Measurements from ENCODE around the gene KPNA5. TPM values are rescaled to one million over a fixed set of nuclear protein-coding genes. Genes with fewer than 3 reads are reported as not detected.

KPNA5 gene
- total RNA-seq, 1 experiment from 2014 or later: 10.5 TPM

DNA sequence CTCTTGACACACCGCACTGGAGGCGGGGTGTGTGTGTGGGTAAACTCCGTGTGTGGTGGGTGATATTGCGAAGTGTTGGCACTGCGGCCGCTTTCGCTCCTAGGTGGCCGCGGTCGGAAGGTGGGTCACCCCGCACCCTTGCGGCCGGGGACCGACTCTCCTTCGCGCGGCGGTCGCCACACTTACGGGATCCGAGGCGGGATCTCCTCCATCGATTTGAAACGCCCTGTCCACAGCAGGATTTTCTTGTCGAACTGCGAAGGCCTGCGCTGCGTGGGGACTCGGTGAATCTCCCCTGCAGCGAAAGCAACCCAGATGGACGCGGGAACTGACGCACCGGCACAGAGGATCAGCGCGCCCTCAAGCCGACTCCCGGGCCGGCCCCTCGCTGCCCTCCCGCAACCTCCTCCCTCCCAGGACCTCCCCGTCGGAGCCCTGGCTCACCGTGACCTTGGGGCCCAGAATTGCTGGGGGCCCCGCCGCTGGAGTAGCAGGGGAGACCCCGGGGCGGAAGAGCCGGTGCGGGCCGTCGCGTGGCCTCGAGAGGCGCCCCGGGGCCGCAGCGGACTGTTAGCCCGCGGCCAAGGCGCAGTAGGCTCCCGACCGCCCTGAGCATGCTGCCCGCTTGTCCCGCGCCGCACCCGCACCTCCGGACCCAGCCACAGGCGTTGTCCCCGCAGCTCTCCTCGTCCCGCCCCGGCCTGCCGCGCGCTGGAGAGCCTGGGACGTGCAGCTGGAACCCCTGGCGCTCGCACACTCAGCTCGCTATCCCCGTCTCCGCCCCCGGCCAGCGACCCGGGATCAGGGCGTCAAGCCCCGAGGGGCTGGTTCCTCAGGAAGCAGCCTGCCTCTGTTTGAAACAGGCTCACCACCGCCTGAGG, 84.2 kb downstream of the KPNA5 start, which contains the start of gene FAM162B:
Gene FAM162B (minus strand): TSS at position 759 of the 881 bp plus-strand sequence. CDS start 143 bp downstream, at position 616.
- Histone ChIP-seq H3K23me2 (ENCODE audit: insufficient read length, low read depth, low read length, poor library complexity, severe bottlenecking) (peaks cover 12% of the 10 kb centered on the region), H4K8ac (replicated peaks; ENCODE audit: insufficient read length, low read depth, low read length) (no peak within 1 kb of the TSS), H2BK12ac (ENCODE audit: insufficient read length, low read depth, low read length) (no peak within 1 kb of the TSS), H3K79me1 (ENCODE audit: insufficient read depth, low read depth, low read length, poor library complexity, severe bottlenecking) (no peaks in the 10 kb centered on the region), H3K18ac (ENCODE audit: insufficient read length, low read depth, low read length) (no peak within 1 kb of the TSS), H2AK5ac (ENCODE audit: insufficient read length, low read length) (no peak within 1 kb of the TSS), H2BK5ac (ENCODE audit: insufficient read length, low read length) (no peak within 1 kb of the TSS), H3K27me3 (ENCODE audit: insufficient read depth, low read length) (peaks cover 17% of the 10 kb centered on the region; the same call in 1 of the 2 replicates), H3K4me2 (ENCODE audit: insufficient read depth, insufficient read length, low read length) (peak within 1 kb of the TSS; percentile 86), H3K9ac (ENCODE audit: extremely low read depth, insufficient read length, low read length) (peak within 1 kb of the TSS; percentile 43), H2BK15ac (ENCODE audit: low read depth, low read length) (no peak within 1 kb of the TSS), H3K14ac (ENCODE audit: insufficient read depth, low read length) (no peak within 1 kb of the TSS; the same call in 1 of the 2 replicates), H2AFZ (ENCODE audit: low read length) (no peak within 1 kb of the TSS), H3K27ac (ENCODE audit: insufficient read length, low read depth, low read length) (no peak within 1 kb of the TSS), H3K79me2 (ENCODE audit: insufficient read depth, low read length) (no peaks in the 10 kb centered on the region), H2BK20ac (ENCODE audit: low read depth, low read length, poor library complexity, severe bottlenecking) (no peak within 1 kb of the TSS), H3K23ac (ENCODE audit: insufficient read length, low read depth, low read length) (no peak within 1 kb of the TSS), H2BK120ac (ENCODE audit: low read depth, low read length, poor library complexity, severe bottlenecking) (no peak within 1 kb of the TSS), H3T11ph (ENCODE audit: low read length) (no peak within 1 kb of the TSS), H3K4me1 (ENCODE audit: insufficient read depth, low read length) (no peaks in the 10 kb centered on the region), H4K5ac (ENCODE audit: insufficient read length, low read depth, low read length) (no peak within 1 kb of the TSS), H3K4ac (ENCODE audit: low read depth, low read length) (no peak within 1 kb of the TSS), H4K20me1 (ENCODE audit: control insufficient read depth, insufficient read depth, insufficient read length) (no peaks in the 10 kb centered on the region), H3K56ac (ENCODE audit: insufficient read length, low read depth, low read length) (no peak within 1 kb of the TSS), H3K9me3 (ENCODE audit: control insufficient read depth, low read depth, low read length) (no peaks in the 10 kb centered on the region), H4K91ac (ENCODE audit: insufficient read length, low read depth, low read length) (no peak within 1 kb of the TSS)
- Mint-ChIP-seq H3K4me1 (peaks cover 14 to 17% of the 10 kb centered on the region in 2 experiments), H3K9me3 (no peaks in the 10 kb centered on the region; a peak in 1 of 5 replicates), H3K27me3 (ENCODE audit: low read depth) (peaks cover 42% of the 10 kb centered on the region), H3K36me3 (ENCODE audit: insufficient read depth in 1 of 3, low read depth in 3 of 3) (no peaks in the 10 kb centered on the region; a peak in 2 of 7 replicates), H3K27ac (no peak within 1 kb of the TSS), H3K4me3 (peak within 1 kb of the TSS; percentile 71 to 84)
- DNase-seq: peak; percentile 79
- TF ChIP-seq, protein P1, sequence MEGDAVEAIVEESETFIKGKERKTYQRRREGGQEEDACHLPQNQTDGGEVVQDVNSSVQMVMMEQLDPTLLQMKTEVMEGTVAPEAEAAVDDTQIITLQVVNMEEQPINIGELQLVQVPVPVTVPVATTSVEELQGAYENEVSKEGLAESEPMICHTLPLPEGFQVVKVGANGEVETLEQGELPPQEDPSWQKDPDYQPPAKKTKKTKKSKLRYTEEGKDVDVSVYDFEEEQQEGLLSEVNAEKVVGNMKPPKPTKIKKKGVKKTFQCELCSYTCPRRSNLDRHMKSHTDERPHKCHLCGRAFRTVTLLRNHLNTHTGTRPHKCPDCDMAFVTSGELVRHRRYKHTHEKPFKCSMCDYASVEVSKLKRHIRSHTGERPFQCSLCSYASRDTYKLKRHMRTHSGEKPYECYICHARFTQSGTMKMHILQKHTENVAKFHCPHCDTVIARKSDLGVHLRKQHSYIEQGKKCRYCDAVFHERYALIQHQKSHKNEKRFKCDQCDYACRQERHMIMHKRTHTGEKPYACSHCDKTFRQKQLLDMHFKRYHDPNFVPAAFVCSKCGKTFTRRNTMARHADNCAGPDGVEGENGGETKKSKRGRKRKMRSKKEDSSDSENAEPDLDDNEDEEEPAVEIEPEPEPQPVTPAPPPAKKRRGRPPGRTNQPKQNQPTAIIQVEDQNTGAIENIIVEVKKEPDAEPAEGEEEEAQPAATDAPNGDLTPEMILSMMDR (conservative IDR thresholded peaks at IDR 0.05): no peak
- WGBS (ENCODE audit: extremely low coverage, insufficient read length, low lambda C conversion rate): no CpG with 5 or more reads among the region's 89 CpGs

Data from H9 (cell line).